NCI-H2227 (cell line): ENCODE results near the gene MMRN2.
A peak's percentile ranks its signal among the peaks of the same experiment; 100 is the strongest.
"Not testable (repeated sequence)": the region's sequence is repeated elsewhere in the genome, so short reads cannot be mapped to it uniquely, and the experiment has no call there.

ENCODE experiments used
- DNase-seq: peaks from one replicate; lab custom pipeline; 2025; ENCODE audit not compliant: unreplicated experiment; lab: John Stamatoyannopoulos, UW

The MMRN2 gene, protein sequence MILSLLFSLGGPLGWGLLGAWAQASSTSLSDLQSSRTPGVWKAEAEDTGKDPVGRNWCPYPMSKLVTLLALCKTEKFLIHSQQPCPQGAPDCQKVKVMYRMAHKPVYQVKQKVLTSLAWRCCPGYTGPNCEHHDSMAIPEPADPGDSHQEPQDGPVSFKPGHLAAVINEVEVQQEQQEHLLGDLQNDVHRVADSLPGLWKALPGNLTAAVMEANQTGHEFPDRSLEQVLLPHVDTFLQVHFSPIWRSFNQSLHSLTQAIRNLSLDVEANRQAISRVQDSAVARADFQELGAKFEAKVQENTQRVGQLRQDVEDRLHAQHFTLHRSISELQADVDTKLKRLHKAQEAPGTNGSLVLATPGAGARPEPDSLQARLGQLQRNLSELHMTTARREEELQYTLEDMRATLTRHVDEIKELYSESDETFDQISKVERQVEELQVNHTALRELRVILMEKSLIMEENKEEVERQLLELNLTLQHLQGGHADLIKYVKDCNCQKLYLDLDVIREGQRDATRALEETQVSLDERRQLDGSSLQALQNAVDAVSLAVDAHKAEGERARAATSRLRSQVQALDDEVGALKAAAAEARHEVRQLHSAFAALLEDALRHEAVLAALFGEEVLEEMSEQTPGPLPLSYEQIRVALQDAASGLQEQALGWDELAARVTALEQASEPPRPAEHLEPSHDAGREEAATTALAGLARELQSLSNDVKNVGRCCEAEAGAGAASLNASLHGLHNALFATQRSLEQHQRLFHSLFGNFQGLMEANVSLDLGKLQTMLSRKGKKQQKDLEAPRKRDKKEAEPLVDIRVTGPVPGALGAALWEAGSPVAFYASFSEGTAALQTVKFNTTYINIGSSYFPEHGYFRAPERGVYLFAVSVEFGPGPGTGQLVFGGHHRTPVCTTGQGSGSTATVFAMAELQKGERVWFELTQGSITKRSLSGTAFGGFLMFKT

DNA sequence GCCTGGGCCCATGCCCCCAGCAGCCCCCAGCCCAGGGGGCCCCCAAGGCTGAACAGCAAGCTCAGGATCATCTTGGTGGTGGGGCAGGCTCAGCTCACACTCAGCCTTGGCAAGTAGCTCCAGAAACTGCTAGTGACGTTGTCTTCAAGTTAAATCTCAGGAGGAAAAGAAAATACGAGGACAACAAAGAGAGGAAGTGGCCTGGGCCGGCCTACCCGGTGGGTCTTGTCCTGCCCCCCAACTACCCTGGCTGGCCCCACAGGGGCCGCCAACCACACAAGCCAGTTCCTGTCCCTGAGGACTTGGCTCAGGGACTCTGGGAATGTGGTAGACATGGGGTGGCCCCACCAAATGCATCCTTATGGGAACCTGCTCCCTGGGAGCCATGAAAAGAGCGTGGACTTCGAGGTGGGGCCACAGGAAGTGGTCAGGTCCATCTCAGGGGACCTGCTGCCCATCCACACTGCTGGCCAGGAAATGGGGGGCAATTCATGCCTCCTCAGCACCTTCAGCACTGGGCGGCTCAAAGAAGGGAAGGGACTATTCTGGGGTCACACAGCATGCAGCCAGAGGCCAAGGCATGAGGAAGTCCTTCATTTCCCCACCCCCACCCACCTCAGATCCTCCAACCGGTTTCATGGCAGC lies at the start of gene MMRN2:
MMRN2 (minus strand) TSS at position 145 of the 645 bp plus-strand sequence; CDS start at position 71, 74 bp downstream.
- DNase-seq, result no peak

DNA sequence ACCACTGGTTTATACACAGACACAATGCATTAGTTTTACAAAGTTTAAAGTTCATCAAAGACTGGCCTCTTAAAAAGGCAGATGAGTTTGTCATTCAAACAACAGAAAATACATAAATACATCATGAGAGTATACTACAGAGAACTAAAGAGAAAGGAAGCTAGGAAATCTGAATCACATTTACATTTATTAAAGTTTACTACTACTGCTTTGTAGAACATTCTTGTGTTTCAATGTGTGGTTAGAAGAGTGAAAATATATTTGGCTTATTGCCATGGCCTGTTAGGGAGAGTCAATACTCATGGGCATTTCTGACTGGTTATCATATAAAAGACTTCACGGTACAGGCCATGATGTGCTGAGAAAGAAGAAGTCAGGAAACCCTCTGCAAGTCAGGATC lies 49.7 kb upstream of the MMRN2 start:
- not testable (repeated sequence) for DNase-seq

DNA sequence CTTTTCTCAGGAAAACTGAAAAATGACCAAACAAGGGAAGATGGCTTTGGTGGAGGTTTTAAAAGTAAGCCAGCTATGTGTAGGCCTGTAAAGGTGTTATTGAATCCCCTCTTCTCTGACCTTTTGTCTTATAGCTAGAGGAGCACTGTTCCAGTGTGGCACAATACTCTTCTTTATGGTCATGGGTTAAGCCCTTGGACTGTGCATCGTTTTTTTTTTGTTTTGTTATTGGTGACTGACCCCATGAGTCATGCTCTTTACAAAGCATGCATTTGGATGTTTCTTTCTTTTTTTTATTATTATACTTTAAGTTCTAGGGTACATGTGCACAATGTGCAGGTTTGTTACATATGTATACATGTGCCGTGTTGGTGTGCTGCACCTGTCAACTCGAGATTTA lies 43.1 kb upstream of the MMRN2 start:
- DNase-seq, result no peak

DNA sequence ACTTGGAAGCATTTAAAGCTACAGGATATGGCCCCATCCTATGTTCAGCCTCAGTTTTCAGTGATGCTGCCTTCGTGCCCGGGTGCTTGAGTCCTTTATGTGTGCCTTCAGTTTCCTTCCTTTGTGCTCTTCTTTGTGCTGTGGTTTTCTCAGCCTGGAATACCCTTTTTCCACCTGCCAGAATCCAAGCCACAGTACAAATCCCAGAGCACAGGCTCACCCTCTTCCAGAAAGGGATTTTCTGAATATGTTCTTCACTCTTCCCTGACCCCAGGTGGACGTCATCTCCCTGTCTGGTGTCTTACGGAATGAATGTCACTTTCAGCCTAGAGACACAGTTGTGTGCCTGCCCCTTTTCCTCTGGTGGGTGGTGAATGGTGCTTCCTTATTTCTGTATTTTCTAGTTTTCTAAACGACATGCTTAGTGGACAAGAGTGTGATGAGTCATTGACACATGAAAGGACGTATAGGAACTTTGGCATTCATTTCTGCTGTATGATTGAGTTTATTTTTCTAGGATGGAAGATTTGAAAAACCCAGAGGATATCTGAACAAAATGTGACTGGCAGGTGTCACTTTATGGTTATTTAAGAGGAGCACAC lies 42.5 kb upstream of the MMRN2 start:
- DNase-seq, result not testable (repeated sequence)

DNA sequence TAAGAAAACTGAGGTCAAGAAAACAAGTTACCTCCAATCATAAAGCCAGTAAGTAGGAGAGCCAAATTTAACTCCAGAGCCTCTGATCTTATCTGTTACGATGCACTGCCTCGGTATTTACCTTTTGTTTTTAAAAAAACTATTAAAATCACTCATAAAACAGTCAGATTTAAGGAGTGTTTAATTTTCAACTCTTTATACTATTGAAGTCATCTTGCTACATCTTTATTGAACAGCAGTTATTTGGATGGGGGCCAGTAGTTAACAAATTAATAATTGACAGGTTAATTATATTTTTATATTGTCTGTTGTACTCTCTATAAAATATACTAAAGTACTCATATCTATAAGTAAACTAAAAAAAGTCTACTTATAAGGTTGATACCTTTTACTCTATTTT lies 35.5 kb upstream of the MMRN2 start:
- DNase-seq, result no peak

DNA sequence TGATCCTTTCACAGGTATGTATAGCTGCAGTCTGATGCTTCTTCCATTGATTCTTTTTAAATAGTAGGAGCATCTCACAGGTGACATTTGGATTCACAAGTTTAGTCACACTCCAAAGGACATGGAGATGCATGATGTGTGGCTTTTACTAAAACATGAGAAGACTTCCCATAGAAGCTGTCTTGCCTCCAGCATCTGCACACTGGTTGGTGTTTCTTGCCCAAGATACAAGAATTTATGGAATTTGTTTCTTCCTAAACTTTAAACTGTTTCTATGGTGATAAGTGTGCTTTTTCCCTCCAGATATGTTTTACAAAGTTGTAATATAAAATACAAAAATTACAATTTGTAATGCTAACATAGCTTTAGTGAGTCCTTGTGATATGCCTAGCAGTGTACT lies 35.0 kb upstream of the MMRN2 start:
- no peak for DNase-seq

DNA sequence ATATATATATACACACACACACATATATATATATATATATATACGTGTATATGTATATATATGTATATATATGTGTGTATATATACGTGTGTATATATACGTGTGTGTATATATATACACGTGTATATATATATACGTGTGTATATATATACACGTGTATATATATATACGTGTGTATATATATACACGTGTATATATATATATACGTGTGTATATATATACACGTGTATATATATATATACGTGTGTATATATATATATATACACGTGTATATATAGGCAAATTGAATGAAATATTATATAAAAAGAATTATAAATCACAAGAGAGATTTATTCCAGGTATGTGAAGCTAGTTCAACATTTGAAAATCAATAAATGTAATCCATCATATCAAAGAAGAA lies 33.9 kb upstream of the MMRN2 start:
- not testable (repeated sequence) for DNase-seq

- no peak for DNase-seq
Measured at GRCh38 chr10:86988520-86988919, 31.1 kb upstream of the MMRN2 start.

DNA sequence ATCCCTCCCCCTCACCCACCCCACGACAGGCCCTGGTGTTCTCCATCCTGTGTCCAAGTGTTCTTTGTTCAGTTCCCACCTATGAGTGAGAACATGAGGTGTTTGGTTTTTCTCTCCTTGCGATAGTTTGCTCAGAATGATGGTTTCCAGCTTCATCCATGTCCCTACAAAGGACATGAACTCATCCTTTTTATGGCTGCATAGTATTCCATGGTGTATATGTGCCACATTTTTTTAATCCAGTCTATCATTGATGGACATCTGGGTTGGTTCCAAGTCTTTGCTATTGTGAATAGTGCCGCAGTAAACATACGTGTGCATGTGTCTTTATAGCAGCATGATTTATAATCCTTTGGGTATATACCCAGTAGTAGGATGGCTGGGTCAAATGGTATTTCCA lies 27.1 kb upstream of the MMRN2 start:
- not testable (repeated sequence) for DNase-seq

DNA sequence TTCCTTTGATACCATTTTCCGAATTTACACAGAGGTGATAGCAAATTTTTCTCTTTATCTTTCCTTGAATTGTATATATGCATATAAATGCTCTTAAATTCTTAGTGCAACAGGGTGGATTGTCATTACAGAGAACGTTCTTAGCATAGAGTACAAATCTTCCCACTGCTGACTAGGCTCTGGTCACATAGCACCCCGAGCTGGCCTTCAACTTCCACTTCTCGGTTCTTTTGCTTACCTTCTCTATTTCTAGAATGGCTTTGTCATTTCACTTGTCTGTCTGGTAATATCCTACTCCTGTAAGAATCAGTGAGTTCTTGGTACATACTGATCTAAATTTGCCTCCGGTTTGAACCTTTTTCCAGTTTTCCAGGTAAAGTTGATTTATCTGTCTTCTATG lies 24.3 kb upstream of the MMRN2 start:
- DNase-seq, result no peak

DNA sequence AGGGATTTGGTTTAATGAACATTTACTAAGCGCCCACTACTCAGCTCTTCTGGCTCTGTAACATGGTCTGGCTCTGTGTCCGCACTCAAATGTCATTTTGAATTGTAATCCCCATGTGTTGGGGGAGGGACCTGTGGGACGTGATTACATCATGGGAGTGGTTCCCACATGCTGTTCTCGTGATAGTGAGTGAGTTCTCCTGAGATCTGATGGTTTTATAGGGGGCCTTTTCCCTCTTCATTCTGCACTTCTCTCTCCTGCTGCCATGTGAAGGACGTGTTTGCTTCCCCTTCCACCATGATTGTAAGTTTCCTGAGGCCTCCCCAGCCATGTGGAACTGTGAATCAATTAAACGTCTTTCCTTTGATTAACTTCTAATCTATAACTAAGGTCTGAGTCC lies 23.6 kb upstream of the MMRN2 start:
- not testable (repeated sequence) for DNase-seq

DNA sequence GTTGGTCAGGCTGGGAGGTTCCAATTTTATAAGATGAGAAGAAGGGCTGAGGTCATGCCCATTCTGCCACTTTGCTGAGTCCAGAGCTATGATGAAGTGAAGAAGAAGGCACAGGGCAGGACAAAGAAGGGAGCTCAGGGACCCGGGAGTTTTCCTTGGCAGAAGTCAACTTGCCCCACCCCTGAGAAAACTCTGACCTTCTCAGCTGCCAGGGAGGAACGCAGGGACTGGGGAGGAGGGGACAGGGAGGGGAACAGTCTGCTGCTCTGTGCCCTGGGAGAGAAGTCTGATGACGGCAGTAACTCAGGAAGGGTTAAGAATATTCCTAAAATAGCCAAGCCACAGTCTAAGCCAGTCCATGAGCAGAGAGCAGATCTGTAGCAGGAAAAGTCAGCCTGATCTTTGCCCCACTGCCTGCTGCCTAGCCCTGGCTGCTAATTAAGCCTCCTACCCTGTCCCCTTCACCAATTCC lies 22.6 kb upstream of the MMRN2 start:
- no peak for DNase-seq

DNA sequence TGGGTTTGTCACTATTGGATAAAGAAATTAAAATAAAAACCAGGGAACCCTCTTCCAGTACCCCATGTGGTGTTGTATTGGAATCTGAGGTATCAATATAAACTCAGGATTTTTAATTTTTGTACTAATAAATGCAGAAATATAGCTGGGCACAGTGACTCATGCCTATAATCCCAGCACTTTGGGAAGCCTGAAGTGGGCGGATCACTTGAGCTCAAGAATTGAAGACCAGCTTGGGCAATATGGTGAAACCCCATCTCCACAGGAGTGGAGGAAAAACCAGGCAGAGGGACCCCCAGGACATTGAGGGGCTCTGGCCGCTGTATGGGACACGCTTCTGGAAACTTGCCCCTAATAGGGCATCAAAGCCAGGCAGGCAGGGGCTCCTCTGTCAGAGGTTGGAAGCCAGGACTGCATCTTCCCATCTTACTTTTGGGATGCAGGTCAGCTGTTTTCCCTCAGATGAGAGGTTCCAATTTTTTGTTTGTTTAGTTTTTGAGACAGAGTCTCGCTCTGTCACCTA lies 21.9 kb upstream of the MMRN2 start:
- DNase-seq, result no peak

DNA sequence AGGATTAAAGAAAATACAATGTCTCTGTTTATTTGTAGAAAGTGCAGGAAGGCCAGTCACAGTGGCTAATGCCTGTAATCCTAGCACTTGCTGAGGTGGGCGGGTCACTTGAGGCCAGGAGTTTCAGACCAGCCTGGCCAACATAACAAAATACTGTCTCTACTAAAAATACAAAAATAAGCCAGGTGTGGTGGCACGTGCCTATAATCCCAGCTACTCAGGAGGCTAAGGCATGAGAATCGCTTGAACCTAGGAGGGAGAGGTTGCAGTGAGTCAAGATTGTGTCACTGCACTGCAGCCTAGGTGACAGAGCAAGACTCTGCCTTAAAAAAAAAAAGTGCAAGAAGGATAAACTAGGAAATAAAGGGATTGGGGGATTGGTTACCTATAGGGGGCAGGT lies 21.0 kb upstream of the MMRN2 start:
- not testable (repeated sequence) for DNase-seq

- DNase-seq, result no peak
Measured at GRCh38 chr10:86976362-86977056, 19.1 kb upstream of the MMRN2 start.

DNA sequence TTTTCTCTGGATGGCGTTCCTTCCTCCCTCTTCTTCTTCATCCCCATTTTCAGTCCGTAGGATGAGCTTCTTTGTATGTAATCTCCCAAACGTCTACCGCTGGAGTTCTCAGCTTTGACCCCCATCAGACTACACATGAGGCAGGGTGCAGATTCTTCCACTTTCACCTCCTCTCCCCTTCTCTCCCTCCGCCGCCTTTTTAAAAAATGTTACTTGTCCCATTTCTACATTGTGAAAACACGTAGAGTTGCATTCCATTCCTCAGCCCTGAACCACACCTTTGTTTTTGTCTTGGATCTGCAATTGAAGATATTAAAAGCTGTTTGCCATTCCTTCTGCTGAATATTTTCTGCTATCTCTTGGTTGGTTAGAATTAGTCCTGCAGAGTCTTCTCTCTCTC lies 17.1 kb upstream of the MMRN2 start:
- DNase-seq, result no peak

GRCh38 chr10:86972613-86973380 lies 15.4 kb upstream of the MMRN2 start:
- DNase-seq, result no peak

GRCh38 chr10:86971232-86971991 lies 14.0 kb upstream of the MMRN2 start:
- peak; percentile 85 for DNase-seq

DNA sequence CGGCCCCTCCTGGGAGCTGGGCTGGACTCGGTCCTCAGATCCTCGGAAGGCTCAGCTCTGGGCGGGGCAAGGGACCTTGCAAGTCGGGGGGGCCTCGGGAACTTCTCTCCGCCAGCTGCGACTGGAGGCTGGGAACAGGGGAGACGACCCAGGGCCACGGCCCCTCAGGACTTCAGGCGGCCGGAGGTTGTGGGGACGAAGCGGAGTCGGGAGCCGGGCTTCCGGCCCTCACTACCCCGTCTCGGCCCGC lies 13.5 kb upstream of the MMRN2 start:
- DNase-seq, result peak; percentile 66
